ENCODE data around the gene SERPINA5.
"Not testable (repeated sequence)": the region's sequence is repeated elsewhere in the genome, so short reads cannot be mapped to it uniquely, and the experiment has no call there.

The SERPINA5 gene

DNA sequence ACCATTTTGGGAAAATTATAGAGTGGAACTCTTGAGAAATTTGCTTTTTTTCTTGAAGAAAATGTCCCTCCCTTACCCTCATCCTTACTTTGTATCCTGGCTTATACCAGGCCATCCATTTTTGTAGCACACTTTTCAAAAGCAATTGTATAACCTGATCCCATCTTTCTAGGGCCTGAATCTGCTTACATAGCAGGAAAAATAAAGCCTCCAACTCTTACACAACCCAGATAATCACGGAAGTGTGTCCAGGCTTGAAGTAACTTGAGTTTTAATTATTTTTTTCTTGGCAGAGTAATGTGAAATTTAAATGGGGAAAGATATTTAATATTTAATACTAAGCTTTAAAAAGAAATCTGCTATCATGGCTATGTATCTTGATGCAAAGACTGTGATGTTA is 53.9 kb downstream of the SERPINA5 start:
- in situ Hi-C loops (cut with HindIII; ENCODE audit: low pct_ligation_motif_present, low sequenced_read_pairs), result no loop called here
- Histone ChIP-seq H3K4me3 (ENCODE audit: low read depth, low read length) (no peak overlapping the region), H3K27ac (no peak overlapping the region), H3K36me3 (replicated peaks) (no peaks in the 10 kb centered on the region), H3K27me3 (replicated peaks) (no peaks in the 10 kb centered on the region)
- TF ChIP-seq, protein P1, sequence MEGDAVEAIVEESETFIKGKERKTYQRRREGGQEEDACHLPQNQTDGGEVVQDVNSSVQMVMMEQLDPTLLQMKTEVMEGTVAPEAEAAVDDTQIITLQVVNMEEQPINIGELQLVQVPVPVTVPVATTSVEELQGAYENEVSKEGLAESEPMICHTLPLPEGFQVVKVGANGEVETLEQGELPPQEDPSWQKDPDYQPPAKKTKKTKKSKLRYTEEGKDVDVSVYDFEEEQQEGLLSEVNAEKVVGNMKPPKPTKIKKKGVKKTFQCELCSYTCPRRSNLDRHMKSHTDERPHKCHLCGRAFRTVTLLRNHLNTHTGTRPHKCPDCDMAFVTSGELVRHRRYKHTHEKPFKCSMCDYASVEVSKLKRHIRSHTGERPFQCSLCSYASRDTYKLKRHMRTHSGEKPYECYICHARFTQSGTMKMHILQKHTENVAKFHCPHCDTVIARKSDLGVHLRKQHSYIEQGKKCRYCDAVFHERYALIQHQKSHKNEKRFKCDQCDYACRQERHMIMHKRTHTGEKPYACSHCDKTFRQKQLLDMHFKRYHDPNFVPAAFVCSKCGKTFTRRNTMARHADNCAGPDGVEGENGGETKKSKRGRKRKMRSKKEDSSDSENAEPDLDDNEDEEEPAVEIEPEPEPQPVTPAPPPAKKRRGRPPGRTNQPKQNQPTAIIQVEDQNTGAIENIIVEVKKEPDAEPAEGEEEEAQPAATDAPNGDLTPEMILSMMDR (IDR thresholded peaks at IDR 0.05; ENCODE audit: low read depth, low read length, missing control alignments), result no peak
- DNase-seq, result no peak

DNA sequence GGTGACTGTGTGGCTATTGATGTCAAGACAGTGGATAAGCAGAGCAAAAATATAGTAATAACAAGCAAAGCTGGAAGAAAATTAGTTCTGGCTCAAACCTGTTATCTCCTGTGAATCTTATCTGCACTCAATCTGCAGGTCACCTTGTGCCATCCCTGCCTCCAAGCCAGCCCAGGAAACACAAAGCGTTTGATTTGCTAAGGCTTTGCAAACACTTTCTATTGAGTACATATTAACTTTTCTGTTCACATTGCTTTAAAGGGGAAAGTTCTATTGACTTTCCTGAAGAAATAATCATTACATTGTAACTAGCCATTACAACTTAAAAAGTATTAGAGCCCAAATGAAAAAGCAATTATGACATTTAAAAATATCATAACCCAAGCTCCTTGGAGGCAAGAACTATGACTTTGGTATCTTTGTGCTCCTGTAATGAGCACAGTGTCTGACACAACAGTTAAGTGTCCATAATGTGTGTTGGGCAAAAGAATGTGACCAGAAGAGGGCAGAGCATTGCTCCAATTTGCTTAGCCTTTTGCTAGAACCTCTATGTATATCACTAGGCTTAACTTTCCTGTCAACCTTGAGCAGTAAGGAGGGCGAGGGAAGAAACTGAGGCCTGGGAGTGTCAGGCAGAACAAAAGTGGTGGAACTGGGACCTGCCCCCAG is 55.7 kb downstream of the SERPINA5 start:
- TF ChIP-seq, protein P1 (IDR thresholded peaks at IDR 0.05; ENCODE audit: low read depth, low read length, missing control alignments), result peak; percentile 47
- peak; percentile 23 for DNase-seq
- H3K36me3 ChIP-seq (replicated peaks), result no peaks in the 10 kb centered on the region
- H3K27ac ChIP-seq, result no peak overlapping the region
- no peak overlapping the region for H3K4me3 ChIP-seq (ENCODE audit: low read depth, low read length)
- in situ Hi-C loops (cut with HindIII; ENCODE audit: low pct_ligation_motif_present, low sequenced_read_pairs), result no loop called here
- no peaks in the 10 kb centered on the region for H3K27me3 ChIP-seq (replicated peaks)

DNA sequence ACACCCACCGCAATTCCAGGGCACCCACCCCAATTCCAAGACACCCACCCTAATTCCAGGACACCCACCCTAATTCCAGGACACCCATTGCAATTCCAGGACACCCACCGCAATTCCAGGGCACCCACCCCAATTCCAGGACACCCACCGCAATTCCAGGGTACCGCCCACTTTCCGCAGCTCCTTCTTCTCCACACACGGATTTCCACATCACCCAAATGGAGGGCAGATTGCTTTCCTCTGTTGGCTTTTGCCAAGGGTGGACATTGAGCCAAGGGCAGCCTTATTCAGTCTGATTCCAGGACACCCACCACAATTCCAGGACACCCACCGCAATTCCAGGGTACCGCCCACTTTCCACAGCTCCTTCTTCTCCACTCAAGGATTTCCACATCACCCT is 56.6 kb downstream of the SERPINA5 start:
- H3K4me3 ChIP-seq (ENCODE audit: low read depth, low read length); H3K36me3 ChIP-seq (replicated peaks); H3K27me3 ChIP-seq (replicated peaks); DNase-seq; in situ Hi-C loops (cut with HindIII; ENCODE audit: low pct_ligation_motif_present, low sequenced_read_pairs); H3K27ac ChIP-seq: not testable (repeated sequence)

DNA sequence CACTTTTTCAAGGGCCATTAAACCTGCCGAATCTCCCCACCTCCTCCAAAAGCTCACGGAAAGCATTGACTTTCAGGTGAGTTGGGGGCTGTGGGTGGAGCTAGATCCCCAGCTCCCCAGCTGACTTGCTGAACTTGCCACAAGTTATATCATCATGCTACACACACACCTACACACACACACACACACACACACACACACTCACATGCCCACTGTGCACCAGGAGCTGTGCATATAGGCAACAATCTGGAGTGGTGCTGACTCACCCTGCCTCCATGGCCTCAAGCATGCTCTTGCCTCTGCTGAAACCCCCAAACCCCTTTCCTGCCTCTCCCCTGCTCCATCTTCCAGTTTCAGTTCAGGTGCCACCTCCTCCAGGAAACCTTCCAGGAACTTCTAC is 57.1 kb downstream of the SERPINA5 start:
- H3K36me3 ChIP-seq (replicated peaks), result no peaks in the 10 kb centered on the region
- H3K27me3 ChIP-seq (replicated peaks), result no peaks in the 10 kb centered on the region
- in situ Hi-C loops (cut with HindIII; ENCODE audit: low pct_ligation_motif_present, low sequenced_read_pairs), result no loop called here
- peak; percentile 28 for DNase-seq
- TF ChIP-seq, protein P1 (IDR thresholded peaks at IDR 0.05; ENCODE audit: low read depth, low read length, missing control alignments), result no peak
- no peak overlapping the region for H3K27ac ChIP-seq
- no peak overlapping the region for H3K4me3 ChIP-seq (ENCODE audit: low read depth, low read length)

DNA sequence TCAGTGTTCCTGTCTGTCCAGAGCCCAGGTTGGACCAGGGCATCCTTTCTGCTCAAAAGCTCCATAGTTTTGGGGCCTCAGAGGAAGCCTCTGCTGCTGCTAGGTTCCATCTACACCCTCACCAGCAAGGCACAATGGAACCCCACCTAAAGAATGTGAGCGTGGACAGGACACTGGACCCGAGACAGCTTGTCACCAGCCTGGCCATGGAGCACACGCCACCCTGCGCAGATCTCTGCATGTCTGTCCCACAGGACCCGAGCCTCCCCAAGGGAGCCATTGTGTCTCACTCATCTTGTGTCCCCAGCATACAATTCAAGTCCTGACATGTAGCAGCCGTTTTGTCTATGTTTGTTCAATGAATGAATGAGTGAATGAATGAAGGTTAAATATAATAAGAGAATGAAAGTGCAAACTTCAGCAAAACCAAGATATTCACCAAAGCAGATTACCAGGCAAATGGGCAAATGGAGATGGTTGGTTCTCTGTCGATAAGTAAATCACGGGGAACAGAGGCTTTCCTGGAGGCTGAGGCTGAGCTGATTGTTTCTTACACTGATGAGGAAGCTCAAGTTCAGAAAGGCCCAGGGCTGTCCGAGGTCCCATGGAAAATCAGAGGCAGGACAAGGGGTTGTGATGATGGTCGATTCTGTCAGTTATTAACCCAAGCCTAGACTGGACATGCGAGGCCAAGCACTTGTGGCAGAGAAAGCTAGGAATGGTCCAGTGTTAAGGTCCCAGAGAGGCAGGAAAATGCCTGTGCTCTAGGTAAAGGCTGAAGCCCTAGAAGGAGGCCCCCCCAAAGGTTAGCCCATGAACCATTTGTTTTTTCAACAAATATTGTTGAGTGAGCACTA is 58.0 kb downstream of the SERPINA5 start:
- Histone ChIP-seq H3K27me3 (replicated peaks) (no peaks in the 10 kb centered on the region), H3K36me3 (replicated peaks) (no peaks in the 10 kb centered on the region), H3K4me3 (ENCODE audit: low read depth, low read length) (no peak overlapping the region), H3K27ac (no peak overlapping the region)
- TF ChIP-seq, protein P1 (IDR thresholded peaks at IDR 0.05; ENCODE audit: low read depth, low read length, missing control alignments), result no peak
- in situ Hi-C loops (cut with HindIII; ENCODE audit: low pct_ligation_motif_present, low sequenced_read_pairs), result no loop called here
- DNase-seq, result no peak
